G401.6 (cell line): ENCODE data around the gene PSMA6.
"Not testable (repeated sequence)": the region's sequence is repeated elsewhere in the genome, so short reads cannot be mapped to it uniquely, and the experiment has no call there.

Source experiments
- FAIRE-seq: peaks from 2 replicates; lab custom pipeline; 2012; peaks lifted over from hg19 to GRCh38; lab: Jason Lieb, UNC

The PSMA6 gene

GRCh38 chr14:35326375-35326774 lies 34.2 kb downstream of the PSMA6 start:
- FAIRE-seq, result no peak

GRCh38 chr14:35331605-35332516 lies 39.7 kb downstream of the PSMA6 start:
- FAIRE-seq, result no peak

DNA sequence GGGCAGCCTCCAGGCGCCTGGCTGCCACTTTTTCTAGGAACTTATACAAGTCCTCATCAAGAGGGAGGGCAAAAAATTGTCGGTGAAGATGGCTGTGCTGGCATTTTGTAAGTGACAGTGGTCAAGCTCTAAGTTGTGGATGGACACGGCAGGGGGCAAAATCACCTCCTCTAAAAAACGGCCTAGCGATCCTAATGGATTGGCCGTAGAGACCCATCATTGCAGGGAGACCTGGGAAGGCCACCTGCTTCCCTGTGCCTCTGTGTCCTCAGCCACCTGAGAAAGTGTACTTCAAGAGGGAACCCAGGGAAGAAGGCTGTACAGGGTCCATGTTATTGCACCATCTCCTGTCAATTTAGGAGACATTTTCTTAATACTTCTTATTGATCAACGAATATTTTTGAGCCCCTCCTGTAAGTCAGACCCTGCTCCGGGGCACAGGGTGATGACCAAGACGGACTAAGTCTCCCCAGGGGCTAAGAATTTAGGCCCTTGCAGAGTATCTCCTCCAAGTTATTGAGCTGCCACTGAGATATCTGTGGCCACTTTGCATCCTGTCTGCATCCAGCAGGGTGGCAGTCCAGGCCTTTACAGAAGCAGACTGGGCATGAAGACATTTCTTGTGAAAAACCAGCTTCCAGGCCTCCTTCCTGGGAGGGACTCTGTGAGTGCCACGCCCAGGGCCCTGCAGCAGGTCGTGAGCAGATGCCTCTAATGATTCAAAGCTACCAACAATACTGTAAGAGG lies 40.5 kb downstream of the PSMA6 start:
- FAIRE-seq, result no peak

GRCh38 chr14:35333264-35333730 lies 41.1 kb downstream of the PSMA6 start:
- FAIRE-seq, result no peak

GRCh38 chr14:35333797-35334743 lies 41.9 kb downstream of the PSMA6 start:
- no peak for FAIRE-seq

DNA sequence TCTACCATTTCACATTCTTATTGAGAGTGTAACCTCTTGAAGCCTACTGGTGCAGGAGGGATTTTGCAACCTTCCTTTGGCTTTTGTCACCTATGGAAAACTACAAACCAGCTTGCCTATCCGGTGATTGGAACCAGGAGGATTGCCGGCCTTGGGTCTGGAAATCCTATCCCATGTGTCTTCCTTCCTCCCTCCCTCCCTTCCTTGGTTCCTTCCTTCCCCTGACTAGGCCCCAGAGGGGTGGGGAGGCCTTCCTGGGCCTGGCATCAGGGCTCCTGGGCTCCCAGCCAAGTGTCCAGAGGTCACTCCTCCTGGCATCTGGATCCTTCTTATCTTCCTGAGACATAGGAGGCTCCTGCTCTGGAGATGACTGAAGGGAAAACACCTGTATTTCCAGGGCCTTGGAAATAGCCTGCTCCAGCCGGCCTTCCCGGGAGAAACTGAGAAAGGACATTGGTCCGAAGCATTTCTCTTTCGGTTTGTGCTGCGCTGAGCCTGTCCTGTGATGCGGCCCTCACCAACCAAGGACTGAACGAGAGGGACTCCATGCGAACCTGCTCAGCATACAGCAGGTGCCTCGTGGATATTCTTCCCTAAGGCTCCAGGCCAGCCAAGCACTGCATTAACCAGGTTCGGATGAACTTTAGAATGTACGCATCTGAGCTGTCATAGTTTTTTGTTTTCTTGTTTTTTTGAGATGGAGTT lies 43.4 kb downstream of the PSMA6 start:
- FAIRE-seq, result no peak

DNA sequence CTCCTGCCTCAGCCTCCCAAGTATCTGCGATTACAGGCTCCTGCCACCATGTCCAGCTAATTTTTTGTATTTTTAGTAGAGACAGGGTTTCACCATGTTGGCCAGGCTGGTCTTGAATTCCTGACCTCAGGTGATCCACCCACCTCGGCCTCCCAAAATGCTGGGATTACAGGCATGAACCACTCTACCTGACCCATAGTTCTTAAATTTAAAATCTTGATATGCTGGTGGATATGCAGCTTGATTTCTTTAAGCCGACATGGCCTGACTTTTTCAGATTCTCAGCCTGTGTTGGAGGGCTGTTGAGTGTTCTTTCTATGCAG lies 44.0 kb downstream of the PSMA6 start:
- not testable (repeated sequence) for FAIRE-seq

GRCh38 chr14:35336494-35337268 lies 44.5 kb downstream of the PSMA6 start:
- FAIRE-seq, result no peak

GRCh38 chr14:35337269-35338255 lies 45.4 kb downstream of the PSMA6 start:
- no peak for FAIRE-seq

DNA sequence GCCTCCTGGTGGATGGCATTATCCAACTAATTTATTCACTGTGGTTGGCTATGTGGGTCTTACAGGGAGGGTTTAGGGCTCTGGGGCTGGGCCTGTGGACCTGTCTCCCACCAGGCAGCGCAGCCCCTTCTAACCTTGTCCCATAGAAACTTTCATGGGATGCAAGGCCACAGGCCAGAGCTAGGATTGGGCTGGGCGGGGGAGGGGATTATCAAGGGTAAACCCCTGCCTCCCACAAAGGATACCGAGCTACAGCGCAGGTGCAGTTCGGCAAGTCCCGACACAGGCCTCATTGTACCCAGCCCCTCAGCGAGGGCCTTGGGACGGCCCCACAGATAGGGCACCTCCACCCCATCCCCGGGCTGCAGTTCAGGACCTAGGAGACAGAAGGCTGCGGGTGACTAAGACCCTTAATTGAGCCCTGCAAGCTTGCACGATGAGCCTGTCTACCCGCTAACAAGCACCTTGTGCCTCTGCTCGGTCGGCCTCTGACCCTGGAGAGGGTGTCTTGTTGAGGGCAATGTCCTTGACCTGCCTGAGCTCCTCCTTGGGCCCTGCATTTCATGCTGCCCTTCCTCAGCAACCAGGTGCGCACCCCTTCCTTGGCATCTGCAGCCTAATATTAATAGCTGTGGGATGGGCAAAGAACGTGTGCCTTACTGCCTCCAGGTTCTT lies 46.7 kb downstream of the PSMA6 start:
- FAIRE-seq, result no peak

DNA sequence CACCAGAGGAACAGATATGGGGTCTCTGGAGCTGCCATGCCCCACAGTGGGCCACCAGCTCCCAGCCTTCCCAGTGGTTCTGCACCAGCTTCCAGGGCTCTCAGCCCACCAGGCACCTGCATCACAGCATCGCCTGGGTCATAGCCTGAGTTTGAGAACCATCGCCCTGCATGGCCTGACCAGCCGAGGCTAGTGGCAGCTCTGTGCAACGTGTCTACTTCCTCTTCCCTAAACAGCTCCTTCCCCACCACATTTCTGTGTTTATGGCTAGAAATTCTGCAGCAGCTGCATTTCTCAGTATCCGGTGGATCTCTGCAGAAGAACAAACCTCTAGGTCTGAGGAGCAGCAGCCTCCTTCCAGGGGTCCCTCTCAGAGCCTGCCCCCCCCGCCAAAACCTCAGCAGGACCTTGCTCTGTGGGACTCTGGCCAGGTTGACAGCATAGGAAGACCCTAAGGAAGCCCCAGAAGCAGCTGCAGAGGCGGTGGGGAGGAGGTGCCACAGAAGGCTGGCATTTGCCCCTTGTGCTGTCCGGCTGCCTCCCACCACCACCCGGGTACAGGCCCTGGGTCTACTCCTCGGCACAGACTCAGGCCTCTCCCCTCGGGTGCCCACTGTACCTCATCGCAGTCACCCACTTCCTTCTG lies 47.7 kb downstream of the PSMA6 start:
- no peak for FAIRE-seq

- no peak for FAIRE-seq
These were observed 48.7 kb downstream of the PSMA6 start for GRCh38 chr14:35340616-35341453.

- no peak for FAIRE-seq
These were observed 49.2 kb downstream of the PSMA6 start for GRCh38 chr14:35341454-35341750.

DNA sequence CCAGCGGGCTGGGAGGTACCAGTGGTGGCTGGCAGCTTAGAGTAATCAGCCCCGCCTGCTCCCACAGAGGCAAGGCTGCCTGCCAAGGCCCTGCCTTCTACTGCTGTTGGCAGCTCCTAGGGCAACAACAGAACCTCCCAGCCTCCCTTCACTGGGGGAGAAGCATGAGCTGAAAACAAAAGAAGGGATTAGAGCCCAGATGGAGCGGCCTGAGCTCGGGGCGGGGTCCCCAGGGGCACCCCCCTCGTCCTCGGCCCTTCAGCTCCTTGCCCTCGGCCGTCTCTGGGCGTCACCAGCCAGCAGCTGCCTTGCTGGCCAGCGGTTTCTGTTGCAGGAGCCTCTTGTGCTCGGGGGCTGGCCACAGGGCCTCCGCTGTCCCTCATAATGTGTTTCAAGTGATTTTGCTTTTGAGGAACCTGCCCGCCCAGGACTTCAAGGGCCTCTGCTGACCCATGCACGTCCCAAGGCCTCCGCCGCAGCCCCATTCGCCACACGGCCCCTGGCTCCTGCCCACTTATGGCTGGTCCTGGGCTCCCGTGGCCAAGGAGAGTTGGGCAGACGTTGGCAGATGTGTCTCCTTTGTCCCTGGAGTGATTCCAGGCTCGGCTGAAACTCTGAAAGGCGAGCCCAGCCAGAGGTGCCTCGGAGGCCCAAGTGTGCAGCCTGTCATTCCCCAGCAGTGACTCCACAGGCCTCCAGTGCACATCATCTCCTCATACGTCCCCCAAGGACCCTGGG lies 49.7 kb downstream of the PSMA6 start:
- no peak for FAIRE-seq

DNA sequence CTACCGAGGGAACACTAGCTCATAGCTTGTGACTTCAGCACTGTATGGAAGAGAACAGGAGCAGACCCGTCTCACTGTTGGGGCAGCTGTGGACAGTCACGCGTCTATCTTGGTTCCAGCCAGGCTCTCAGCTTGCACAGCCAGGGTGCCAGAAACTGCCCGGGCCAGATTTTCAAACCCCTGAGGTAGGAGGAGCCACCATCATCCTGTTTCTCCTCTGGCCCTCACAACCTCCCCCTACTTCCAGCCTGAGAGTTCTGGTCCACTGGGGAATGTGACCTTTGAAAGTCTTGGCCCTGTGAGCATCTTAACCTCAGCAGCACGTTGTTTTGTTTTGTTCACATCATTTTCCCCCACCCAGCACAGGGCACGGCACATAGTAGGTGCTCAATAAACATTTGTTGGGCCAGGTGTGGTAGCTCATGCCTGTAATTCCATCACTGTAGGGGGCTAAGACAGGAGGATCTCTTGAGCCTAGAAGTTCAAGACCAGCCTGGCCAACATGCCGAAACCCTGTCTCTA lies 50.4 kb downstream of the PSMA6 start:
- FAIRE-seq, result no peak

- FAIRE-seq, result no peak
These were observed 51.5 kb downstream of the PSMA6 start for GRCh38 chr14:35343702-35344101.
